Uterus (tissue), 4 donors: ENCODE data around the gene DNAI1. TPM values are rescaled to one million over a fixed set of nuclear protein-coding genes. Genes with fewer than 3 reads are reported as not detected.

Experiments
- DNase-seq, 2 donors: peaks; one replicate each; pipeline ENCODE4 v3.0.0-alpha.2; 2019 to 2020
- H3K27ac ChIP-seq, 2 donors: fragments of 200-600 bp; sonication (generic); 1 replicate in 1 of 2; 2 replicates in 1 of 2; pipeline ENCODE4 v1.5.1; 2016 to 2018
- H3K27me3 ChIP-seq, 2 donors: fragments of 200-600 bp; sonication (generic); one replicate each; pipeline ENCODE4 v1.5.1; 2018 to 2019; ENCODE audit warnings: control low read depth in 1 of 2
- H3K36me3 ChIP-seq, 2 donors: fragments of 200-600 bp; sonication (generic); one replicate each; pipeline ENCODE4 v1.5.1; 2019; ENCODE audit warnings: control low read depth in 1 of 2
- H3K4me1 ChIP-seq, 2 donors: fragments of 200-600 bp; sonication (generic); one replicate each; pipeline ENCODE4 v1.5.1; 2018 to 2019; ENCODE audit warnings: control low read depth in 1 of 2
- H3K4me3 ChIP-seq, 2 donors: fragments of 200-600 bp; sonication (generic); 1 replicate in 1 of 2; 2 replicates in 1 of 2; pipeline ENCODE4 v1.5.1; 2018 to 2019; ENCODE audit warnings: mild to moderate bottlenecking in 1 of 2
- H3K9me3 ChIP-seq, 2 donors: fragments of 200-600 bp; sonication (generic); one replicate each; pipeline ENCODE4 v1.5.1; 2019; ENCODE audit warnings: control low read depth in 1 of 2
- CTCF ChIP-seq, 4 experiments: fragments of 200-600 bp in 2 of 4; fragments of 450-650 bp in 2 of 4; sonication (generic) in 2 of 4; IDR thresholded peaks; one replicate each; pipeline ENCODE4 v1.5.1; 2016 to 2019; ENCODE audit warnings: antibody characterized with exemption in 4 of 4, mild to moderate bottlenecking in 2 of 4, moderate library complexity in 1 of 4
- POLR2A ChIP-seq, 2 donors: fragments of 450-650 bp; IDR thresholded peaks; one replicate each; pipeline ENCODE4 v1.6.1; 2016; ENCODE audit warnings: antibody characterized with exemption in 2 of 2, mild to moderate bottlenecking in 1 of 2, moderate library complexity in 1 of 2
- intact Hi-C: fragments of 100-400 bp; cut with DNase I; formaldehyde crosslinking; loops from one replicate; pipeline ENCODE4 v1.15.1; 2023; ENCODE audit warnings: low total_unique reads
- total RNA-seq, 4 donors: library from RNA; depleted of rRNA in 3 of 4; stranded (reverse); fragments of >200 nt in 3 of 4; gene quantifications; one replicate each; pipeline versions ENCODE4 v1.1.0 to v1.2.4, GENCODE V29; 2014 to 2023
- donor health status: DM: yes; HTN: yes; CAD: no.

DNAI1 gene
- 1 to 10 TPM in 1 of 4 donors, under 1 TPM in 1, not detected in 2; 0.95 to 3.8 TPM for total RNA-seq

- no peaks in the 10 kb centered on the region for H3K9me3 ChIP-seq
- no peaks in the 10 kb centered on the region for H3K36me3 ChIP-seq
- H3K4me1 ChIP-seq, result peaks cover 0 to 5% of the 10 kb centered on the region in 2 donors
- intact Hi-C loops, result no loop called here
- DNase-seq, result peak; percentile 98 to 99
- H3K27ac ChIP-seq, result peak within 1 kb of the TSS; percentile 76 to 81
- peak within 1 kb of the TSS; percentile 72 to 73 for H3K4me3 ChIP-seq
- peak; percentile 91 to 93 for TF ChIP-seq POLR2A (IDR thresholded peaks at IDR 0.05)
- no peak for TF ChIP-seq CTCF (IDR thresholded peaks at IDR 0.05)
- H3K27me3 ChIP-seq, result no peaks in the 10 kb centered on the region
Observed at GRCh38 chr9:34458013-34458958, at the start of gene DNAI1, which contains the start of gene FAM219A. Gene DNAI1, plus strand, starts transcription at chr9:34458805. Its CDS starts 201 bp downstream, at chr9:34459006. Gene FAM219A, minus strand, starts transcription at chr9:34458570. Its CDS starts 307 bp downstream, at chr9:34458263.

DNA sequence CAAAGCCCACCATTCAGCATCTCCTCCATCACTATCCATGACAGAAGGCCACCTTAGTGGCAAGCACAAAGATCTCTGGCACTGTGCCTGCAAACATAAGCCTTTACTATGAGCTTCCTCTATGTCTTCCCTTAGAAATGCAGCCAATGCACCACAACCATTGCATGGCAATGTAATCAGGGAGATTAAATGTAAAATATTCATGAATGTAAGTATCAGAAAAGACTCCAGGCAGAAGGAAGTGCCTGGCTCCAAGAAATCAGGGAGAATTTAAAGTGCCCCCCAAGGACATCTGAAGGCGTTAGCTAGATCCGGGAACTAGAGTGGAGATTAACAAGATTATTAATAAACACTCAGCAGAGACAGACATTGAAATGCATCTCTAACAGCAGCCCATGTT is 49.5 kb upstream of the DNAI1 start:
- Histone ChIP-seq H3K4me1 (no peaks in the 10 kb centered on the region), H3K27ac (no peak overlapping the region)
- intact Hi-C loops, result loop anchor here (10.0 kb wide), 1 partner anchor 186 kb away; no protein-coding TSS in a partner anchor

DNA sequence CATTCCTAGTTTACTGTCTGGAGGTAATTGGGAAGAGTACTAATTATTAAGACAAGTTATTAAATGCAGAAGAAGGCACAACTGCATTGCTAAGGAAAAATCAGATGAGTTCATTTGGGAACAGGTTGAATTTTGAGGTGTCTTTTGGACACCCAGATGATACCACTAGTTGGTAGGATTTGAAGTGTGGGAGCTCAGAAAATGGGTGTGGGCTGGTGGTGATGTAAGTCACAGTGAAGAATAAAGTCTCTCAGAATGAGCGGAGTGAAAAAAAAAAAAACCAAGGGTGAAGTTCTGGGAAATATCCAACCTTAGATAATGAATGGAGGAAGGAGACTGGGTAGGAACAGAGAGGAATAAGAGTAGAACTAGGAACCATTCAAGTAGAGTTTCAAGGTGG is 46.3 kb upstream of the DNAI1 start:
- intact Hi-C loops, result no loop called here
- Histone ChIP-seq H3K27ac (no peak overlapping the region), H3K36me3 (no peaks in the 10 kb centered on the region), H3K4me1 (no peaks in the 10 kb centered on the region), H3K9me3 (no peaks in the 10 kb centered on the region), H3K4me3 (no peak overlapping the region), H3K27me3 (no peaks in the 10 kb centered on the region)
- DNase-seq, result no peak
- no peak for TF ChIP-seq POLR2A (IDR thresholded peaks at IDR 0.05)
- no peak for TF ChIP-seq CTCF (IDR thresholded peaks at IDR 0.05)

More for the DNA sequence above, 49.5 kb upstream of the DNAI1 start:
- no peaks in the 10 kb centered on the region for H3K36me3 ChIP-seq
- H3K4me3 ChIP-seq, result no peak overlapping the region
- no peaks in the 10 kb centered on the region for H3K27me3 ChIP-seq
- no peaks in the 10 kb centered on the region for H3K9me3 ChIP-seq
- DNase-seq, result no peak
- TF ChIP-seq POLR2A (IDR thresholded peaks at IDR 0.05) (no peak), CTCF (IDR thresholded peaks at IDR 0.05) (no peak)

- Histone ChIP-seq H3K36me3 (no peaks in the 10 kb centered on the region), H3K4me3 (no peak overlapping the region), H3K27me3 (no peaks in the 10 kb centered on the region), H3K27ac (no peak overlapping the region), H3K9me3 (no peaks in the 10 kb centered on the region), H3K4me1 (no peaks in the 10 kb centered on the region)
- DNase-seq, result peak in 1 of 2 donors; percentile 31
- intact Hi-C loops, result no loop called here
- TF ChIP-seq POLR2A (IDR thresholded peaks at IDR 0.05) (no peak), CTCF (IDR thresholded peaks at IDR 0.05) (no peak)
Observed at GRCh38 chr9:34413231-34413852, 45.3 kb upstream of the DNAI1 start.

DNA sequence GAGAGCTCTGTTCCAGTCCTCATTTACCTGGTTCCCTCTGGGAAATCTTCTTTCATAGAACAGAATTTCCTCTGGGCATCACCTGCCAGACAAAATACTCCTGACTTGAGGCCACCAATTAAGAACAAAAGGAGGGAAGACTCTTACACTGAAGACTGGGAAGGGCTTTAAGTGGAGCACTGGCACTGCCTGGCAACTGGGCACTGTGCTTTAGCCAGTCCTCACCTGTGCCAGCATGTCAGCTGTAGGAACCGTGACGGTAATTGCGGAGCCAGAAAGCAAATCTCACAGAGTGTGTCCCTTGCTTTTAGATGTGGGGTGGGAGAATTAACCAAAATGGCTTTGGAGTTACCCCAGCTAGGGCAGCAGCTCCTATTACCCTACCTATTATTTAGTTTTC is 40.9 kb upstream of the DNAI1 start:
- TF ChIP-seq CTCF (IDR thresholded peaks at IDR 0.05) (no peak), POLR2A (IDR thresholded peaks at IDR 0.05) (no peak)
- no peaks in the 10 kb centered on the region for H3K9me3 ChIP-seq
- intact Hi-C loops, result no loop called here
- H3K27me3 ChIP-seq, result no peaks in the 10 kb centered on the region
- no peaks in the 10 kb centered on the region for H3K36me3 ChIP-seq
- H3K4me3 ChIP-seq, result no peak overlapping the region
- no peak overlapping the region for H3K27ac ChIP-seq
- DNase-seq, result no peak
- H3K4me1 ChIP-seq, result no peaks in the 10 kb centered on the region
